ENCODE results near the gene CYP26C1.

The CYP26C1 gene

GRCh38 chr10:93063977-93064660, 3.5 kb downstream of the CYP26C1 start:
- Histone ChIP-seq H3K4me1 (ENCODE audit: control extremely low read depth in 1 of 4, control insufficient read depth in 4 of 4, insufficient read depth in 4 of 4, low read length in 3 of 4) (peaks cover 2 to 59% (median 45%) of the 10 kb centered on the region in 4 experiments), H3K36me3 (ENCODE audit: control insufficient read depth in 4 of 4, insufficient read depth in 4 of 4, low read length in 3 of 4) (peaks cover 2 to 13% (median 8%) of the 10 kb centered on the region in 4 experiments), H3K27me3 (replicated peaks in 2 of 5; ENCODE audit: control insufficient read depth in 4 of 5, insufficient read depth in 5 of 5, low read length in 4 of 5) (peaks cover 15 to 99% (median 62%) of the 10 kb centered on the region in 5 experiments), H3K9me3 (ENCODE audit: control extremely low read depth in 1 of 5, control insufficient read depth in 4 of 5, insufficient read depth in 2 of 5, low read depth in 1 of 5, low read length in 4 of 5) (peaks cover 0 to 5% (median 0%) of the 10 kb centered on the region in 5 experiments), H3K4me3 (ENCODE audit: control insufficient read depth in 1 of 7, extremely low read depth in 1 of 7, insufficient read depth in 4 of 7, low read depth in 2 of 7, low read length in 6 of 7) (no peak overlapping the region), H3K27ac (ENCODE audit: insufficient read depth in 1 of 2, low read depth in 1 of 2, low read length in 2 of 2, poor library complexity in 1 of 2, severe bottlenecking in 2 of 2) (no peak overlapping the region)
- POLR2A ChIA-PET: no interaction called here
- 90% methylated on average over 8 of the region's 9 CpGs for WGBS (ENCODE audit: insufficient coverage)
- DNase-seq: no peak
- CTCF ChIA-PET: interaction anchor here (1.2 to 7.2 kb wide), 3 partner anchors 12 to 293 kb away, joined by 4 to 76 read pairs (median 4); partner anchors contain the start of gene CYP26A1

- DNase-seq: no peak
- Histone ChIP-seq H3K9me3 (ENCODE audit: control extremely low read depth in 1 of 5, control insufficient read depth in 4 of 5, insufficient read depth in 2 of 5, low read depth in 1 of 5, low read length in 4 of 5) (peaks cover 0 to under 1% (median 0%) of the 10 kb centered on the region in 5 experiments), H3K36me3 (ENCODE audit: control insufficient read depth in 4 of 4, insufficient read depth in 4 of 4, low read length in 3 of 4) (peaks cover 0 to 4% (median under 1%) of the 10 kb centered on the region in 4 experiments), H3K27me3 (replicated peaks in 2 of 5; ENCODE audit: control insufficient read depth in 4 of 5, insufficient read depth in 5 of 5, low read length in 4 of 5) (peaks cover 14 to 100% (median 63%) of the 10 kb centered on the region in 5 experiments), H3K27ac (ENCODE audit: insufficient read depth in 1 of 2, low read depth in 1 of 2, low read length in 2 of 2, poor library complexity in 1 of 2, severe bottlenecking in 2 of 2) (no peak overlapping the region), H3K4me1 (ENCODE audit: control extremely low read depth in 1 of 4, control insufficient read depth in 4 of 4, insufficient read depth in 4 of 4, low read length in 3 of 4) (peaks cover under 1 to 57% (median 45%) of the 10 kb centered on the region in 4 experiments), H3K4me3 (ENCODE audit: control insufficient read depth in 1 of 7, extremely low read depth in 1 of 7, insufficient read depth in 4 of 7, low read depth in 2 of 7, low read length in 6 of 7) (no peak overlapping the region)
- ChIA-PET POLR2A (no interaction called here), CTCF (interaction anchor here (1.0 to 7.2 kb wide), 4 partner anchors 9 to 288 kb away, joined by 3 to 76 read pairs (median 4); partner anchors contain the start of gene CYP26A1)
- 80% methylated on average over 10 of the region's 12 CpGs for WGBS (ENCODE audit: insufficient coverage)
Measured at GRCh38 chr10:93064874-93065660, 4.5 kb downstream of the CYP26C1 start.

- Histone ChIP-seq H3K27me3 (replicated peaks in 2 of 5; ENCODE audit: control insufficient read depth in 4 of 5, insufficient read depth in 5 of 5, low read length in 4 of 5) (peaks cover 14 to 100% (median 67%) of the 10 kb centered on the region in 5 experiments), H3K9me3 (ENCODE audit: control extremely low read depth in 1 of 5, control insufficient read depth in 4 of 5, insufficient read depth in 2 of 5, low read depth in 1 of 5, low read length in 4 of 5) (no peaks in the 10 kb centered on the region), H3K4me1 (ENCODE audit: control extremely low read depth in 1 of 4, control insufficient read depth in 4 of 4, insufficient read depth in 4 of 4, low read length in 3 of 4) (peaks cover 0 to 50% (median 43%) of the 10 kb centered on the region in 4 experiments), H3K27ac (ENCODE audit: insufficient read depth in 1 of 2, low read depth in 1 of 2, low read length in 2 of 2, poor library complexity in 1 of 2, severe bottlenecking in 2 of 2) (no peak overlapping the region), H3K36me3 (ENCODE audit: control insufficient read depth in 4 of 4, insufficient read depth in 4 of 4, low read length in 3 of 4) (no peaks in the 10 kb centered on the region), H3K4me3 (ENCODE audit: control insufficient read depth in 1 of 7, extremely low read depth in 1 of 7, insufficient read depth in 4 of 7, low read depth in 2 of 7, low read length in 6 of 7) (peak overlapping the region in 4 of 7 experiments; percentile 33 to 62 (median 52))
- ChIA-PET CTCF (interaction anchor here (0.7 to 7.2 kb wide), 5 partner anchors 10 to 252 kb away, joined by 3 to 76 read pairs (median 3); partner anchors contain the start of gene CYP26A1), POLR2A (interaction anchor here (0.6 kb wide), 1 partner anchor 417 kb away, joined by 3 read pairs; no protein-coding TSS in a partner anchor)
- peak in 1 of 3 donors; percentile 27 for DNase-seq
- 8% methylated on average over 74 of the region's 81 CpGs for WGBS (ENCODE audit: insufficient coverage)
Measured at GRCh38 chr10:93065675-93066543, 5.3 kb downstream of the CYP26C1 start.

GRCh38 chr10:93066544-93066913, 5.9 kb downstream of the CYP26C1 start:
- CTCF ChIA-PET: interaction anchor here (0.7 to 7.2 kb wide), 3 partner anchors 10 to 251 kb away, joined by 3 to 76 read pairs (median 3); partner anchors contain the start of gene CYP26A1

GRCh38 chr10:93067443-93068365, 7.1 kb downstream of the CYP26C1 start:
- DNase-seq: no peak
- Histone ChIP-seq H3K9me3 (ENCODE audit: control extremely low read depth in 1 of 5, control insufficient read depth in 4 of 5, insufficient read depth in 2 of 5, low read depth in 1 of 5, low read length in 4 of 5) (no peaks in the 10 kb centered on the region), H3K36me3 (ENCODE audit: control insufficient read depth in 4 of 4, insufficient read depth in 4 of 4, low read length in 3 of 4) (no peaks in the 10 kb centered on the region), H3K4me3 (ENCODE audit: control insufficient read depth in 1 of 7, extremely low read depth in 1 of 7, insufficient read depth in 4 of 7, low read depth in 2 of 7, low read length in 6 of 7) (peak overlapping the region in 4 of 7 experiments; percentile 38 to 61 (median 57)), H3K27me3 (replicated peaks in 2 of 5; ENCODE audit: control insufficient read depth in 4 of 5, insufficient read depth in 5 of 5, low read length in 4 of 5) (peaks cover 14 to 99% (median 76%) of the 10 kb centered on the region in 5 experiments), H3K27ac (ENCODE audit: insufficient read depth in 1 of 2, low read depth in 1 of 2, low read length in 2 of 2, poor library complexity in 1 of 2, severe bottlenecking in 2 of 2) (no peak overlapping the region), H3K4me1 (ENCODE audit: control extremely low read depth in 1 of 4, control insufficient read depth in 4 of 4, insufficient read depth in 4 of 4, low read length in 3 of 4) (peaks cover 0 to 46% (median 42%) of the 10 kb centered on the region in 4 experiments)
- ChIA-PET CTCF (interaction anchor here (0.9 to 7.2 kb wide), 8 partner anchors 8 to 181 kb away, joined by 3 to 76 read pairs (median 3); partner anchors contain the start of gene CYP26A1), POLR2A (no interaction called here)
- WGBS (ENCODE audit: insufficient coverage): 15% methylated on average over 17 of the region's 17 CpGs

More at GRCh38 chr10:93066544-93066913, 5.9 kb downstream of the CYP26C1 start:
- peaks cover 0 to 46% (median 42%) of the 10 kb centered on the region in 4 experiments for H3K4me1 ChIP-seq (ENCODE audit: control extremely low read depth in 1 of 4, control insufficient read depth in 4 of 4, insufficient read depth in 4 of 4, low read length in 3 of 4)
- POLR2A ChIA-PET: interaction anchor here (0.6 kb wide), 1 partner anchor 416 kb away, joined by 3 read pairs; no protein-coding TSS in a partner anchor
- H3K36me3 ChIP-seq (ENCODE audit: control insufficient read depth in 4 of 4, insufficient read depth in 4 of 4, low read length in 3 of 4): no peaks in the 10 kb centered on the region
- no peak for DNase-seq
- no peaks in the 10 kb centered on the region for H3K9me3 ChIP-seq (ENCODE audit: control extremely low read depth in 1 of 5, control insufficient read depth in 4 of 5, insufficient read depth in 2 of 5, low read depth in 1 of 5, low read length in 4 of 5)
- 10% methylated on average over 9 of the region's 11 CpGs for WGBS (ENCODE audit: insufficient coverage)
- no peak overlapping the region for H3K4me3 ChIP-seq (ENCODE audit: control insufficient read depth in 1 of 7, extremely low read depth in 1 of 7, insufficient read depth in 4 of 7, low read depth in 2 of 7, low read length in 6 of 7)
- H3K27ac ChIP-seq (ENCODE audit: insufficient read depth in 1 of 2, low read depth in 1 of 2, low read length in 2 of 2, poor library complexity in 1 of 2, severe bottlenecking in 2 of 2): no peak overlapping the region
- H3K27me3 ChIP-seq (replicated peaks in 2 of 5; ENCODE audit: control insufficient read depth in 4 of 5, insufficient read depth in 5 of 5, low read length in 4 of 5): peaks cover 14 to 98% (median 69%) of the 10 kb centered on the region in 5 experiments

Data from common myeloid progenitor, CD34-positive (primary cell).